Mesothelial cell of epicardium (in vitro differentiated cells): ENCODE measurements around the gene RS1. TPM values are rescaled to one million over a fixed set of nuclear protein-coding genes. Genes with fewer than 3 reads are reported as not detected.

Experiments used
- DNase-seq, 2 experiments: peaks; one replicate each; pipeline ENCODE4 v3.0.0; 2021; ENCODE audit warnings: low spot score in 2 of 2; ENCODE audit not compliant: unreplicated experiment in 2 of 2
- H3K27ac Mint-ChIP-seq: 2 replicates; pipeline ENCODE4 v1.8.0; 2021; ENCODE audit warnings: mixed read lengths
- H3K27me3 Mint-ChIP-seq: 2 replicates; pipeline ENCODE4 v1.8.0; 2021; ENCODE audit warnings: low read depth, mixed read lengths
- H3K36me3 Mint-ChIP-seq: 2 replicates; pipeline ENCODE4 v1.8.0; 2021; ENCODE audit warnings: mixed read lengths
- H3K4me1 Mint-ChIP-seq: 2 replicates; pipeline ENCODE4 v1.8.0; 2021; ENCODE audit warnings: mixed read lengths
- H3K4me3 Mint-ChIP-seq: 2 replicates; pipeline ENCODE4 v1.8.0; 2021; ENCODE audit warnings: mild to moderate bottlenecking, moderate library complexity, mixed read lengths
- H3K9me3 Mint-ChIP-seq: 2 replicates; pipeline ENCODE4 v1.8.0; 2021; ENCODE audit warnings: mixed read lengths
- CTCF ChIP-seq: fragments of 200-600 bp; sonication (generic); IDR thresholded peaks from one replicate; pipeline ENCODE4 v1.5.0; 2021; ENCODE audit warnings: antibody characterized with exemption; ENCODE audit not compliant: unreplicated experiment
- total RNA-seq: library from RNA; stranded (reverse); gene quantifications from 3 replicates; pipeline ENCODE4 v1.2.1, GENCODE V29; 2021

RS1 gene
- total RNA-seq, 1 donor from 2014 or later, result not detected

DNA sequence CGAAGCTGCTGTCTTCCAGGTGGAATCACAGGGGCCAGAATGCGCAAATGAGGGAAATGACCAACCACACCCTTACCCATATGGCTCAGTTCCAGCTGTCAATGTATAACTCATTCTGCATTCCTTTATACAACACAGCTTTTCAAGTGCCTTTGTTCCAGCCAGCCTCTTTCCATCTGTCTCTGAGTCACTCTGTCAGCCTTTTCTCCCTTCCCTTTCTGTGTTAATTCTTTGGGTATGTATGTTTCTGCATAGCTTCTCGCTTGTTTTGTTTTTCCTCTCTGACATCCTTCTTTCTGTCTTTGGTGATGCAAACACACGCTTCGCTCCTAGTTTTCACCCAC is 54.5 kb downstream of the RS1 start:
- no peak for DNase-seq
- no peak for TF ChIP-seq CTCF
- H3K27me3 Mint-ChIP-seq, result no peaks in the 10 kb centered on the region
- H3K4me3 Mint-ChIP-seq, result no peak overlapping the region
- H3K9me3 Mint-ChIP-seq, result peaks cover 27% of the 10 kb centered on the region
- H3K27ac Mint-ChIP-seq, result peak overlapping the region; percentile 58
- peaks cover 4% of the 10 kb centered on the region for H3K36me3 Mint-ChIP-seq
- H3K4me1 Mint-ChIP-seq, result peaks cover 26% of the 10 kb centered on the region

DNA sequence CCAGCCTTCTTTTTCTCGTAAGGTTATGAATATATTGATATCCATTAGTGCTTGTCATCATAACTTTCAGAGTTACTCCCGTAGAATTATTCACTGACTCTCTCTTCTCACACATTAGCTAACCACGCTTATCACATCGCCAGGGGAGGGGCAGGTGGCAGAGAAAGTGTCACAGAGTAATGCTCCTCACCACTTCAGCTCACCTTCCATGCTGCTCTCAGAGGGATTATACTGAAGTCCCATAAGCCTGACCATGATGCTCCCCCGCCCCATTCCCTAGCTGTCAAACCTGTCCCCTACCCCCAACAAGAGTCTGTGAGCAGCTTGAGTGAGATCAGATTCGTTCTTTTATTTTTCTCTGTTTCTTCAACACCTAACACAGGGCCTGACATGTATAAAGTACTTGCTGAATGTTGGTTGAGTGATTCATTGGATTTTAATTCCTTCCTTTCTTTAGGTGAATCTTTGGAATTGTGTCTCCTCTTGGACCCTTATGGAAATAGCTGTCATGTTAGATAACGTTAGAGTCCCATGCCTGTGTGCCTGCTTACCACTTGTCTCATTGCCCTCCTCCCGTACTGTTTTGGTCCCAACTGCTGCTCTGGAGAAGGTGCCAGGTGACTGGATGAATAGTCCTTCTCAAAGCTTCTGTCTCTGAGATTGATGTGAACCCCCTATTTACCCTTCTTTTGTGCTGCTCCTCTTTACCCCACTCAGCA is 55.1 kb downstream of the RS1 start:
- no peak for DNase-seq
- peak overlapping the region; percentile 58 for H3K27ac Mint-ChIP-seq
- peaks cover 26% of the 10 kb centered on the region for H3K4me1 Mint-ChIP-seq
- H3K27me3 Mint-ChIP-seq, result no peaks in the 10 kb centered on the region
- peaks cover 4% of the 10 kb centered on the region for H3K36me3 Mint-ChIP-seq
- no peak for TF ChIP-seq CTCF
- no peak overlapping the region for H3K4me3 Mint-ChIP-seq
- peaks cover 26% of the 10 kb centered on the region for H3K9me3 Mint-ChIP-seq

DNA sequence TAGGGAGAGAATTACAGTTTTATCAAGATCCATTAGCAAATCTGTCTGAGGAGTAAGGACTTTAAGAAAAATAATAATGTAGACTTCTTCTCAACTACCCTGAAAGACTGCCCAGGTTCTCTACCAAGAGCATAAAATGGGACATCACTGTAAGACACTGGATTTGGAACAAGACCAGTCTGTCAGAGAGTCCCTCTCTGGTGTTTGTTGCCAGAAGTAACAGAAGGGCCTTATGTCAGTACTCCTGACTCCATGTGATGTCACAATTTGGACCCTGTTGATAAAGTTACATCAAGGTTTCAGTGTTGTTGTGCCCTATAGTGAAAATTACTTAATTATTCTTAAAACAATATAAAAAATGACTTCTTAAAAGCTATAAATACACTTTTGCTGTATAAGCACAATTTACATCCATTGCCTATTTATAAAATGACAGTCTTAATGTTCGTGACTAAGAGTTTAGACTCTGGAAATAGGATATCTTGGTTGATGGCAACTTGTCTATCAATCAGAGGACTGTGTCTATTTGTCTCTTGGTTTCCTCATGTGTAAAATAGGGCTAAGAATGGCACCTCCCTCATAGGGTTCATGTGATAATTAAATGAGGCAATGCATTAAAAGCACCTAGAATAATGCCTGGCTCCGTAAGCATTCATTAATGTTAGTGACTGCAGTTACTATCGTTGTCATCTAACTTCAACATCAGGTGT is 57.8 kb downstream of the RS1 start:
- Mint-ChIP-seq H3K9me3 (peaks cover 25% of the 10 kb centered on the region), H3K36me3 (peaks cover 13% of the 10 kb centered on the region), H3K4me3 (no peak overlapping the region), H3K4me1 (peaks cover 14% of the 10 kb centered on the region), H3K27me3 (no peaks in the 10 kb centered on the region), H3K27ac (no peak overlapping the region)
- DNase-seq, result no peak
- no peak for TF ChIP-seq CTCF

DNA sequence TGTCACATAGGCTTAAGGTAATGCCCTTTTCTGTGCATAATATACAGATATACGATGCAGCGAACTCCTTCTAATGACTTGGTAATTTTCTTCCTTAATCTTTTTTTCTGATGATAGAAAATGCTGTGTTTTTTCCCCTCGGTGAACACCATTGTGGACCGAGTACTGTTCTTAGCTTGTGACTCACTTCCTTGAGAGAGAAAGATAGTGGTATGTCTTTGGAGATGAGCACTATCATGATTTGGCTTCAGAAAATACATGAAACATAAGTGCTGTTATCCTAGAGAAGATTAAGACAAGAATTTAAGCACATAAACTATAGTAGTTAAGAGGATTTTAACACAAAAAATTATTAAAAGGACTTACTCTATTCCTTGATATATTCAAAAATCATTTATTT is 63.9 kb downstream of the RS1 start:
- DNase-seq, result no peak
- no peaks in the 10 kb centered on the region for H3K4me1 Mint-ChIP-seq
- TF ChIP-seq CTCF, result no peak
- H3K4me3 Mint-ChIP-seq, result no peak overlapping the region
- peaks cover 29% of the 10 kb centered on the region for H3K36me3 Mint-ChIP-seq
- H3K27me3 Mint-ChIP-seq, result no peaks in the 10 kb centered on the region
- no peak overlapping the region for H3K27ac Mint-ChIP-seq
- peaks cover 17% of the 10 kb centered on the region for H3K9me3 Mint-ChIP-seq

DNA sequence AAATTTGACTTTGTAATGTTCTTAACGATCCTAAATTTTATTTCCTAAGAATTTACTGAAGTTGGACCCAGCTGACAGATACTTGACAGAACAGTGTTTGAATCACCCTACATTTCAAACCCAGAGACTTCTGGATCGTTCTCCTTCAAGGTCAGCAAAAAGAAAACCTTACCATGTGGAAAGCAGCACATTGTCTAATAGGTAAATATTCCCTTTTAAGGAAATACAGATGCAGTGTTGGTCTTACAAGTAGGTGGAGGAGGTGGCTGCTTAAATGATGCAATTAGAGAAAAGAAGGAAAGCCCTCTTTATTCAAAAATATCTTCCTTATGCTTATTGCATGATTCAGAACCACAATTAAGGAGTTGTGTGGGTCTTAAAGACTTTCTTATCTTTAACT is 73.5 kb downstream of the RS1 start:
- H3K27me3 Mint-ChIP-seq, result no peaks in the 10 kb centered on the region
- no peak overlapping the region for H3K27ac Mint-ChIP-seq
- peaks cover 8% of the 10 kb centered on the region for H3K36me3 Mint-ChIP-seq
- H3K4me1 Mint-ChIP-seq, result no peaks in the 10 kb centered on the region
- no peak for DNase-seq
- peaks cover 13% of the 10 kb centered on the region for H3K9me3 Mint-ChIP-seq
- no peak overlapping the region for H3K4me3 Mint-ChIP-seq
- TF ChIP-seq CTCF, result no peak
